Mesothelial cell of epicardium (in vitro differentiated cells): ENCODE data around the gene FBN1. TPM values are rescaled to one million over a fixed set of nuclear protein-coding genes. Genes with fewer than 3 reads are reported as not detected.

Source experiments
- DNase-seq, 2 experiments: peaks; one replicate each; pipeline ENCODE4 v3.0.0; 2021; ENCODE audit warnings: low spot score in 2 of 2; ENCODE audit not compliant: unreplicated experiment in 2 of 2
- H3K27ac Mint-ChIP-seq: 2 replicates; pipeline ENCODE4 v1.8.0; 2021; ENCODE audit warnings: mixed read lengths
- H3K27me3 Mint-ChIP-seq: 2 replicates; pipeline ENCODE4 v1.8.0; 2021; ENCODE audit warnings: low read depth, mixed read lengths
- H3K36me3 Mint-ChIP-seq: 2 replicates; pipeline ENCODE4 v1.8.0; 2021; ENCODE audit warnings: mixed read lengths
- H3K4me1 Mint-ChIP-seq: 2 replicates; pipeline ENCODE4 v1.8.0; 2021; ENCODE audit warnings: mixed read lengths
- H3K4me3 Mint-ChIP-seq: 2 replicates; pipeline ENCODE4 v1.8.0; 2021; ENCODE audit warnings: mild to moderate bottlenecking, moderate library complexity, mixed read lengths
- H3K9me3 Mint-ChIP-seq: 2 replicates; pipeline ENCODE4 v1.8.0; 2021; ENCODE audit warnings: mixed read lengths
- total RNA-seq: library from RNA; stranded (reverse); gene quantifications from 3 replicates; pipeline ENCODE4 v1.2.1, GENCODE V29; 2021
- TF ChIP-seq, protein P1 (sequence below): fragments of 200-600 bp; sonication (generic); IDR thresholded peaks from one replicate; pipeline ENCODE4 v1.5.0; 2021; ENCODE audit warnings: antibody characterized with exemption; ENCODE audit not compliant: unreplicated experiment

Gene FBN1
- total RNA-seq, 1 donor from 2014 or later: 67.9 TPM

DNA sequence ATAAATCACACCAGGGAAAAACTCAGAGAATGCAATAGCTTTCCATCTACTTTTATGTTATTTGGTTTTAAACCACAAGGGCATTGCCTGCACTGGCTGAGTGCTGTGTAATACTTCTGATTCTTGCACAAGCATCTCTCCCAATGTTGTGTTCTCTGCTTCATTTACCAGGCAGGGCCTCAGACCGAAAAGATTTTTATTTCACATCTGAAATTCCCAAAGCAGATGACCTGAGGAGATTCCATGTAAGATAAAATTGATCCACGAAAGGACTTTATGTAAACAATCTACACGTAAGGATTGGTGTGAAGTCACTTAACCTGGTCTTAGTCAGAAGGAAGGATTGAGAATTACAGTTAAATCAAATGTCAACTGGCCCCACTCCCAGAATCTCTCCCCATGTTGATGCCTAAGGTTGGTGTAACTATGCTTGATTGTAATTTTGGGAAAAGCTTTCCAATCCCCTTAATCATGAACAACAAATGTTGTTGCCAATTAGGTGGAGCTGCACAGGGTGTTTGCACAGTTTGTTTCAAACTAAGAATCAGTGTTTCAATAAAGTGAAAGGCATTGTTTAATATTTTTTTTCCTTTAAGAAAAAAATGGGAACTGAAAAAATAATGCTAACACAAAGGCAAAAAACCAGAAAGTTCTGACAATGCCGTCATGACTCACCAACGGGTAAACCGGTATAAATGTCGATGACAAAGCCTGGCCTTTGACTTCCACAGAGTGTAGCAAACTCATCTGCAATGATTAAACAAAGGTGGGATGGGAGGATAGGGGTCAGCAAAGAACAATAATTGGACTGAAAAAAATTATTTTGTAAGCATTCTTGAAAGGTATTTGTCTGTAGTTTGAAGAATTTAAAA, 185.7 kb downstream of the FBN1 start:
- Mint-ChIP-seq H3K9me3 (no peaks in the 10 kb centered on the region), H3K4me3 (no peak overlapping the region), H3K36me3 (peaks cover 11% of the 10 kb centered on the region), H3K27ac (no peak overlapping the region), H3K4me1 (no peaks in the 10 kb centered on the region), H3K27me3 (no peaks in the 10 kb centered on the region)
- TF ChIP-seq, protein P1, sequence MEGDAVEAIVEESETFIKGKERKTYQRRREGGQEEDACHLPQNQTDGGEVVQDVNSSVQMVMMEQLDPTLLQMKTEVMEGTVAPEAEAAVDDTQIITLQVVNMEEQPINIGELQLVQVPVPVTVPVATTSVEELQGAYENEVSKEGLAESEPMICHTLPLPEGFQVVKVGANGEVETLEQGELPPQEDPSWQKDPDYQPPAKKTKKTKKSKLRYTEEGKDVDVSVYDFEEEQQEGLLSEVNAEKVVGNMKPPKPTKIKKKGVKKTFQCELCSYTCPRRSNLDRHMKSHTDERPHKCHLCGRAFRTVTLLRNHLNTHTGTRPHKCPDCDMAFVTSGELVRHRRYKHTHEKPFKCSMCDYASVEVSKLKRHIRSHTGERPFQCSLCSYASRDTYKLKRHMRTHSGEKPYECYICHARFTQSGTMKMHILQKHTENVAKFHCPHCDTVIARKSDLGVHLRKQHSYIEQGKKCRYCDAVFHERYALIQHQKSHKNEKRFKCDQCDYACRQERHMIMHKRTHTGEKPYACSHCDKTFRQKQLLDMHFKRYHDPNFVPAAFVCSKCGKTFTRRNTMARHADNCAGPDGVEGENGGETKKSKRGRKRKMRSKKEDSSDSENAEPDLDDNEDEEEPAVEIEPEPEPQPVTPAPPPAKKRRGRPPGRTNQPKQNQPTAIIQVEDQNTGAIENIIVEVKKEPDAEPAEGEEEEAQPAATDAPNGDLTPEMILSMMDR: no peak
- DNase-seq: no peak

DNA sequence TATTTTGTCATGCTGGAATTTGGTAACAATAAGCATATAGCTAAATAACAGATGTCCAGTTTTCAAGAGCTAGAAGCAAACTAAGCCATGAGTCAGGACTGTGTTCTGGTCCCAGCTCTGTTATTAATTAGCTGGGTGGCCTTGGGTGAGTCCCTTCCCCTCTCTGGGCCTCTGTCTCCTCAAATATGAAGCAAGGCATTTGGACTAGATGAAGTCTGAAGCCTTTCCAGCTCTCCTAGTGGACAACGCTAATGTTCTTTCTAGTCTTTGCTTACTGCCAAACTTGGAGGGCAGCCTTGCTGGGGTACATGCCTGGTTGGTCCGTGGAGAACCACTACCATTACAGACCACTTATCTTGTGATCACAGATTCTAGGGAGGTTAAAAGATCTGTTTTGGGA, 186.6 kb downstream of the FBN1 start:
- Mint-ChIP-seq H3K4me3 (no peak overlapping the region), H3K9me3 (no peaks in the 10 kb centered on the region), H3K27ac (no peak overlapping the region), H3K4me1 (no peaks in the 10 kb centered on the region), H3K36me3 (peaks cover 9% of the 10 kb centered on the region), H3K27me3 (no peaks in the 10 kb centered on the region)
- TF ChIP-seq, protein P1: no peak
- no peak for DNase-seq

DNA sequence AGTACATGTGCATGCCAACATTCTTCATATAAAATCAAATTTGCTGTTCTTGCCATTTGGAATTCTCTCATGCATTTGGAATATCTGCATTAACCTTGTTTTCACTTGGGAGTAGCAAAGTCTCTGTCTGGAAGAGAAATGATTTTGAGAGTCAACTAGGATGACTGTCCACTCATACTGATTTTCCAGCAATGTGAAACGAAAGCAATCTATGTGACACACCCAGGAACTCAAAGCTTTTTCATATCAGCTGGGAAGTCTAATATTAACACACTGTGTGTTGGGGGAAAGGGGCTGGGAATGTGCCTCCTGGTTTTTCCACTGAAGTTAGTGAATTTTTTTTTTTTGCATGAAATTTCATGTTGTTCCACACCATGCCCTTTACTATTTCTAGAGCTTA, 189.4 kb downstream of the FBN1 start:
- H3K27ac Mint-ChIP-seq: no peak overlapping the region
- TF ChIP-seq, protein P1: no peak
- H3K9me3 Mint-ChIP-seq: no peaks in the 10 kb centered on the region
- DNase-seq: no peak
- H3K4me3 Mint-ChIP-seq: no peak overlapping the region
- no peaks in the 10 kb centered on the region for H3K4me1 Mint-ChIP-seq
- H3K27me3 Mint-ChIP-seq: no peaks in the 10 kb centered on the region
- H3K36me3 Mint-ChIP-seq: peaks cover 9% of the 10 kb centered on the region

DNA sequence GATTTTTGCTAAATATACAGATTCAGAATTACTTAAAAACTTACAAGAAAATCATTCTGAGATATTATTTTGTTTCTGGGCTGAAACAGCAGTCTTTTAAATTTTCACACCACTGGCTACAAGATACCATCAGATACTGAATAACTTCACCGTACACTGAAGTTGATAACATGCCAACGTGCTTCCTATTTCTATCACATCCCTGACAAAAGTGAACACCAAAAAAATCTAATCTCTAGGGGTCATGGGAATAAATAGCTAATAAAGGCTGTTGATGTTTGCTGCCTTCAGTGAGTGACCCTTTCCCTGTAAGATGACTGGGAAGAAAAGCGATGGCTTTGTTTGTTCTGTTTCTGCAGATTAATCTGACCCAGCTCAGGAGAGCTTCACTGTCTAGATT, 193.8 kb downstream of the FBN1 start:
- no peaks in the 10 kb centered on the region for H3K9me3 Mint-ChIP-seq
- no peak overlapping the region for H3K27ac Mint-ChIP-seq
- H3K4me1 Mint-ChIP-seq: no peaks in the 10 kb centered on the region
- no peaks in the 10 kb centered on the region for H3K27me3 Mint-ChIP-seq
- TF ChIP-seq, protein P1: no peak
- no peak overlapping the region for H3K4me3 Mint-ChIP-seq
- H3K36me3 Mint-ChIP-seq: peaks cover 8% of the 10 kb centered on the region
- DNase-seq: no peak

DNA sequence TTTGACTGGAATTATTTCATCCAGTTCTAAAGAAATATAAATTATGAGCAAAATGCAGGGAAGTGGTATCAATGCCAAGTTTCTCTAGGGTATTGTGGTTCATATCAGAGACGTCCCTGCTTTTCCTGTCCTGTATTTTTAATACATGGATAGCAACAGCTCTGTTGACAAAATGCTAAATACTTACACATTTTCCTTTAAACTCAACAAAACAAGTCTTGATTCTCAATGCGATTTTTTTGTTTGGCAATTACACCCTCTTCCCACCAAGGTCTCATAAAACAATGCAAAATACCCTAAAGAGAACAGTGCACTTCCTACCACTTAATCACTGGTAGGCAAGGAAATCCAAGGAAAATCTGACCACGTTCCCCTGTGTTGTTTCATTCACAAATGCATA, 194.3 kb downstream of the FBN1 start:
- TF ChIP-seq, protein P1: no peak
- Mint-ChIP-seq H3K27ac (no peak overlapping the region), H3K36me3 (peaks cover 8% of the 10 kb centered on the region), H3K9me3 (no peaks in the 10 kb centered on the region), H3K4me1 (no peaks in the 10 kb centered on the region), H3K27me3 (no peaks in the 10 kb centered on the region), H3K4me3 (no peak overlapping the region)
- no peak for DNase-seq
